Measurements from ENCODE around the gene ITLN2. TPM values are rescaled to one million over a fixed set of nuclear protein-coding genes. Genes with fewer than 3 reads are reported as not detected.
"Not testable (repeated sequence)": the region's sequence is repeated elsewhere in the genome, so short reads cannot be mapped to it uniquely, and the experiment has no call there.

ITLN2 gene
- total RNA-seq, 1 experiment from 2014 or later: 0.69 TPM

GRCh38 chr1:160924791-160925651, 29.6 kb downstream of the ITLN2 start:
- in situ Hi-C loops (cut with HindIII; ENCODE audit: low pct_unique_long_range_greater_than_20kb, low sequenced_read_pairs): no loop called here
- DNase-seq (ENCODE audit: low read depth, low spot score): peak; percentile 53

GRCh38 chr1:160916666-160917065, 37.9 kb downstream of the ITLN2 start:
- no peak for DNase-seq (ENCODE audit: low read depth, low spot score)
- in situ Hi-C loops (cut with HindIII; ENCODE audit: low pct_unique_long_range_greater_than_20kb, low sequenced_read_pairs): no loop called here

GRCh38 chr1:160913229-160913628, 41.4 kb downstream of the ITLN2 start:
- in situ Hi-C loops (cut with HindIII; ENCODE audit: low pct_unique_long_range_greater_than_20kb, low sequenced_read_pairs); DNase-seq (ENCODE audit: low read depth, low spot score): not testable (repeated sequence)

- DNase-seq (ENCODE audit: low read depth, low spot score): no peak
- in situ Hi-C loops (cut with HindIII; ENCODE audit: low pct_unique_long_range_greater_than_20kb, low sequenced_read_pairs): no loop called here
Observed at GRCh38 chr1:160911925-160912324, 42.7 kb downstream of the ITLN2 start.

GRCh38 chr1:160911441-160911840, 43.2 kb downstream of the ITLN2 start:
- DNase-seq (ENCODE audit: low read depth, low spot score): peak; percentile 4
- in situ Hi-C loops (cut with HindIII; ENCODE audit: low pct_unique_long_range_greater_than_20kb, low sequenced_read_pairs): no loop called here

- DNase-seq (ENCODE audit: low read depth, low spot score): no peak
- in situ Hi-C loops (cut with HindIII; ENCODE audit: low pct_unique_long_range_greater_than_20kb, low sequenced_read_pairs): no loop called here
Observed at GRCh38 chr1:160910170-160910750, 44.3 kb downstream of the ITLN2 start.

GRCh38 chr1:160907976-160908375, 46.6 kb downstream of the ITLN2 start:
- no peak for DNase-seq (ENCODE audit: low read depth, low spot score)
- in situ Hi-C loops (cut with HindIII; ENCODE audit: low pct_unique_long_range_greater_than_20kb, low sequenced_read_pairs): no loop called here

- in situ Hi-C loops (cut with HindIII; ENCODE audit: low pct_unique_long_range_greater_than_20kb, low sequenced_read_pairs): no loop called here
- no peak for DNase-seq (ENCODE audit: low read depth, low spot score)
Observed at GRCh38 chr1:160905617-160905989, 49.0 kb downstream of the ITLN2 start.

GRCh38 chr1:160904783-160905616, 49.6 kb downstream of the ITLN2 start:
- no peak for DNase-seq (ENCODE audit: low read depth, low spot score)
- in situ Hi-C loops (cut with HindIII; ENCODE audit: low pct_unique_long_range_greater_than_20kb, low sequenced_read_pairs): no loop called here

GRCh38 chr1:160902251-160902650, 52.4 kb downstream of the ITLN2 start:
- in situ Hi-C loops (cut with HindIII; ENCODE audit: low pct_unique_long_range_greater_than_20kb, low sequenced_read_pairs); DNase-seq (ENCODE audit: low read depth, low spot score): not testable (repeated sequence)

GRCh38 chr1:160901768-160902167, 52.8 kb downstream of the ITLN2 start:
- in situ Hi-C loops (cut with HindIII; ENCODE audit: low pct_unique_long_range_greater_than_20kb, low sequenced_read_pairs): no loop called here
- no peak for DNase-seq (ENCODE audit: low read depth, low spot score)

- in situ Hi-C loops (cut with HindIII; ENCODE audit: low pct_unique_long_range_greater_than_20kb, low sequenced_read_pairs); DNase-seq (ENCODE audit: low read depth, low spot score): not testable (repeated sequence)
Observed at GRCh38 chr1:160900683-160901082, 53.9 kb downstream of the ITLN2 start.

Other genes with a start within 250 kb of the ITLN2 start
- not detected in 2 replicates for gene CD48, start 243.0 kb downstream of the ITLN2 start, total RNA-seq (2014; rRNA removed; shearing (Covaris generic))
- 7.9 TPM in 2 replicates for gene SLAMF7, start 215.6 kb downstream of the ITLN2 start, total RNA-seq (2014; rRNA removed; shearing (Covaris generic))
- gene LY9, start 158.6 kb downstream of the ITLN2 start, total RNA-seq (2014; rRNA removed; shearing (Covaris generic)): not detected in 2 replicates
- 0.05 TPM in 2 replicates for gene CD244, start 91.9 kb downstream of the ITLN2 start, total RNA-seq (2014; rRNA removed; shearing (Covaris generic))
- not detected in 2 replicates for gene ITLN1, start 69.6 kb downstream of the ITLN2 start, total RNA-seq (2014; rRNA removed; shearing (Covaris generic))
- gene F11R, start 66.3 kb upstream of the ITLN2 start, total RNA-seq (2014; rRNA removed; shearing (Covaris generic)): 6.4 and 7.3 TPM in 2 replicates
- gene TSTD1, start 84.2 kb upstream of the ITLN2 start, total RNA-seq (2014; rRNA removed; shearing (Covaris generic)): 0.98 and 1.8 TPM in 2 replicates
- 48.9 and 50.4 TPM in 2 replicates for gene USF1, start 91.2 kb upstream of the ITLN2 start, total RNA-seq (2014; rRNA removed; shearing (Covaris generic))
- not detected in 2 replicates for gene ARHGAP30, start 115.1 kb upstream of the ITLN2 start, total RNA-seq (2014; rRNA removed; shearing (Covaris generic))
- 0.11 and 0.21 TPM in 2 replicates for gene NECTIN4, start 134.7 kb upstream of the ITLN2 start, total RNA-seq (2014; rRNA removed; shearing (Covaris generic))
- not detected in 2 replicates for gene KLHDC9, start 143.6 kb upstream of the ITLN2 start, total RNA-seq (2014; rRNA removed; shearing (Covaris generic))
- gene PFDN2, start 163.2 kb upstream of the ITLN2 start, total RNA-seq (2014; rRNA removed; shearing (Covaris generic)): 84.1 and 92.3 TPM in 2 replicates
- 23.5 and 27.2 TPM in 2 replicates for gene NIT1, start 163.3 kb upstream of the ITLN2 start, total RNA-seq (2014; rRNA removed; shearing (Covaris generic))
- 18.8 and 22.8 TPM in 2 replicates for gene DEDD, start 177.9 kb upstream of the ITLN2 start, total RNA-seq (2014; rRNA removed; shearing (Covaris generic))
- gene UFC1, start 199.2 kb upstream of the ITLN2 start, total RNA-seq (2014; rRNA removed; shearing (Covaris generic)): 87.4 and 89.2 TPM in 2 replicates
- 4.0 and 4.7 TPM in 2 replicates for gene USP21, start 204.7 kb upstream of the ITLN2 start, total RNA-seq (2014; rRNA removed; shearing (Covaris generic))
- 11.1 and 13.8 TPM in 2 replicates for gene PPOX, start 211.6 kb upstream of the ITLN2 start, total RNA-seq (2014; rRNA removed; shearing (Covaris generic))
- 53.9 and 55.9 TPM in 2 replicates for gene B4GALT3, start 222.7 kb upstream of the ITLN2 start, total RNA-seq (2014; rRNA removed; shearing (Covaris generic))
- gene ADAMTS4, start 244.2 kb upstream of the ITLN2 start, total RNA-seq (2014; rRNA removed; shearing (Covaris generic)): 0.03 TPM in 1 of 2 replicates, not detected in the other
- gene NDUFS2, start 247.6 kb upstream of the ITLN2 start, total RNA-seq (2014; rRNA removed; shearing (Covaris generic)): 134 and 147 TPM in 2 replicates

Data from SK-MEL-5 (cell line).